Fibroblast of pulmonary artery (primary cell): ENCODE measurements around the gene FCAR.
"Not testable (repeated sequence)": the region's sequence is repeated elsewhere in the genome, so short reads cannot be mapped to it uniquely, and the experiment has no call there.

ENCODE experiments used
- DNase-seq: peaks from one replicate; pipeline ENCODE4 v3.0.0-alpha.2; 2010; ENCODE audit warnings: low read depth
- H3K4me3 ChIP-seq: replicated peaks from 2 replicates; pipeline ENCODE4 v1.5.1; 2011; ENCODE audit warnings: low read depth, mild to moderate bottlenecking, control low read depth, low read length, moderate library complexity
- TF ChIP-seq, protein P1 (sequence below): IDR thresholded peaks from 2 replicates; pipeline ENCODE4 v1.5.1; 2011; ENCODE audit warnings: mild to moderate bottlenecking, control low read depth, low read length, inconsistent platforms; ENCODE audit errors: missing control alignments

FCAR gene

DNA sequence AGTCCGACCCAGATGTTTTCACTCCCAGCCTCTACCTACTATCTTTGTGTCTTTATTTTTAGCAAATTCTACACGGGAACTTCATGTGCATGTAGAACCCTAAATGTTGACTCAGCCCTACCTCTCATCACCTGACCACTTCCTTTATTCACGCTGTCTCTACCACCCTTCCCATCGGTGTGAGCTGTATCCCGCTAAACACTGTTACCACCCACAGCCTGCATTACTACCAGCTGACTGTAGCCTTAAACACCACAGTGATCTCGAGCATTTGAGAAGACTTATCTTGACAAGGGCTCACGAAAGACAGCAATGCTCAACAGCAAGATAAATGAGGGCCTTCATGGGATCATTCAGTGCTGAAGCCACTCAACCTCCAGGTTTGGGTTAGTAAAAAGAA lies 47.0 kb downstream of the FCAR start:
- no peak overlapping the region for H3K4me3 ChIP-seq
- TF ChIP-seq, protein P1, sequence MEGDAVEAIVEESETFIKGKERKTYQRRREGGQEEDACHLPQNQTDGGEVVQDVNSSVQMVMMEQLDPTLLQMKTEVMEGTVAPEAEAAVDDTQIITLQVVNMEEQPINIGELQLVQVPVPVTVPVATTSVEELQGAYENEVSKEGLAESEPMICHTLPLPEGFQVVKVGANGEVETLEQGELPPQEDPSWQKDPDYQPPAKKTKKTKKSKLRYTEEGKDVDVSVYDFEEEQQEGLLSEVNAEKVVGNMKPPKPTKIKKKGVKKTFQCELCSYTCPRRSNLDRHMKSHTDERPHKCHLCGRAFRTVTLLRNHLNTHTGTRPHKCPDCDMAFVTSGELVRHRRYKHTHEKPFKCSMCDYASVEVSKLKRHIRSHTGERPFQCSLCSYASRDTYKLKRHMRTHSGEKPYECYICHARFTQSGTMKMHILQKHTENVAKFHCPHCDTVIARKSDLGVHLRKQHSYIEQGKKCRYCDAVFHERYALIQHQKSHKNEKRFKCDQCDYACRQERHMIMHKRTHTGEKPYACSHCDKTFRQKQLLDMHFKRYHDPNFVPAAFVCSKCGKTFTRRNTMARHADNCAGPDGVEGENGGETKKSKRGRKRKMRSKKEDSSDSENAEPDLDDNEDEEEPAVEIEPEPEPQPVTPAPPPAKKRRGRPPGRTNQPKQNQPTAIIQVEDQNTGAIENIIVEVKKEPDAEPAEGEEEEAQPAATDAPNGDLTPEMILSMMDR, result no peak
- DNase-seq, result no peak

DNA sequence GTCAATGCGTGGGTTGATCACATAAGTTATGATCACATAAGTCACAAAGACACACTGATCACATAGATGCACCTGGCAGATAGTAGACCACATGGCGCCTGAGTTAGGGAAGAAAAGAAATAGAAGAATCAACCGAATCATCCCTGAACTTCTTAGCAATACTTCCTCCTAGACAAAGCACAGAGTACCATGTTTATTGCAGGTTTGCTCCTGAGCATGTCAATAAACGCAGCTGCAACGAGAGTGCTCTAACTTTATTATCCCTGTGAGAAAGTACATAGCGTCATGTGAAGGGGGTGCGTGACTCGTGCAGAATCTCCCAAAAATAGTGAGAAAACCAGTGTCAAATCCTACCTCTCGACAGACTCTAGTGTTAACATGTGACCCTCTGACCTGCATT lies 49.2 kb downstream of the FCAR start:
- DNase-seq, result no peak
- TF ChIP-seq, protein P1, result no peak
- no peak overlapping the region for H3K4me3 ChIP-seq

DNA sequence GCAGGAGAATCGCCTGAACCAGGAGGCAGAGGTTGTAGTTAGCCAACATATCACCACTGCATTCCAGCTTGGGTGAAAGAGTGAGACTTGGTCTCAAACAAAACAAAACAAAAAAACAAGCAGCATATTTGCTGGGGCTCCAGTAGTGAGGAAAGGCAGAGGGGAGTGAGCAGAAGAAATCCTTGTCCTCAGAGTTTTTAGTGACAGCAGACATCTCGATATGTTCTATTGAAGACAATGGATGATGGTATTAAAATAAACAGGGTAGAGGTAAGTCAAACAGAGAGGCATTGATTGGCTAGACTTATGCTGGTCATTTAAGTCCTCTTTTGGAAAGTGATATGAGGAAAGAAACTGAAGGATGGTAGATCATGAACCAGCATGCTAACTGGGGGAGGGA lies 54.3 kb downstream of the FCAR start:
- no peak overlapping the region for H3K4me3 ChIP-seq
- TF ChIP-seq, protein P1, result no peak
- DNase-seq, result no peak

DNA sequence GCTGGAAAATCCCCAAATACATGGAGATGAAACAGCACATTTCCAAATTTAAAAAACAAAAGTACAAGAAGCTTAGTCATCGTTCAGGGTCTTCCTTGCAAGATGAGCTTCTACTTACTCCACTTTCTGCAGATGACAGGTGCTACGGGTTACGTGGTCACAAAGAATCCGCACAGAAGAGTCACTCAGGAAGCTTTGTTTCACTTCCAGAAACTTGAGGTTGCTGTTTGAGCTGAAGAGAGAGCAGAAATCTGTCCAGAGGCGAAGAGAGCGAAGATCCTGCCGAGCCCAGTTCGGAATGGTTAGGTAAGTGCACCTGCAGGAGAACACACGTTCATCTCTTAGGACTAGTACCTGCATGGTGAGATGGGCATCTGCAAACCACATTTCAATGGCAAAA lies 63.9 kb downstream of the FCAR start:
- no peak overlapping the region for H3K4me3 ChIP-seq
- no peak for DNase-seq
- TF ChIP-seq, protein P1, result no peak

DNA sequence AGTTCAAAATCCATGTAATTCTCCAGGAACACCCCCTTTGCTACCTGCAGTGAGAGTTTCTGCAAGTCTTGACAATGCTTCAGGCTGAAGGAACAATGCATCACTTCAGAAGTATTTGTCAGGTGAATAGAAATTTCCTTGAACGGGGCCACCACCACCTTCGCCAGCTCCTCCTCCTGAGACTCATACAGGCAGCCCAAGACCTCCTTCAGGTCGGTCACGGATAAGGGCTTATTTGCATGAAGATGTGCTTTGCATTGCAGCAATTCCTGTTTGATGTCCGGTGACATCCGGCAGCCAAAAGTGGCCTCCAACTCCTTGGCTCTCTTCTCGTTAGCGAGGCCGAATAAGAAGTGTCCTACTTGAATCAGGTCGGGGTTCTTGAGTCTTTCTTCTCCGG lies 64.9 kb downstream of the FCAR start:
- DNase-seq, result no peak
- no peak overlapping the region for H3K4me3 ChIP-seq
- TF ChIP-seq, protein P1, result no peak

DNA sequence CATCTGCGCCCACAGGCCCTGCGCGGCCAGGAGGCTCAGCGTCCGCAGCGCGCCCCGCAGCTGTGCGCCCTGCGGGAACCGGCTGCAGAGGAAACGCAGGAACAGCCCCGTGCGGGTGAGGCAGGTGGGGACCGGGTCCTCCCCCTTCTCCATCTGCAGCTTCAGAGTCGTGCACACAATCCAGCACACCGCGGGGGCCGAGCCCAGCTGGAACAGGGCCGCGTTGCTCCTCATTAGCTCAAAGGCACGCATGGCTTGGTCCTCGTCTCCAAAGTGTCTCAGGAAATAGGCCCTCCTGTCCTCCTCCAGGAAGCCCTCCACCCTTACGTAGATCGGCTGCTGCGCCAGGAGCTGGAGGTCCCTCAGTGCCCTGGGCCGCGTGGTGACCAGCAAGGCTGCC lies 65.5 kb downstream of the FCAR start:
- not testable (repeated sequence) for DNase-seq, H3K4me3 ChIP-seq
